ENCODE data around the gene FOXL1. TPM values are rescaled to one million over a fixed set of nuclear protein-coding genes. Genes with fewer than 3 reads are reported as not detected.

The FOXL1 gene
- total and polyA plus RNA-seq, 2 experiments from 2014 or later, result 0.61 to 4.2 TPM

- H3K27ac ChIP-seq, result no peak overlapping the region
- no peaks in the 10 kb centered on the region for H3K4me1 ChIP-seq (ENCODE audit: low read depth)
- TF ChIP-seq CTCF (IDR thresholded peaks at IDR 0.05; ENCODE audit: low read depth, low read length), result no peak
- no peak for DNase-seq (ENCODE audit: low read depth in 1 of 2, low spot score in 1 of 2)
- H3K4me3 ChIP-seq, result no peak overlapping the region
- no peaks in the 10 kb centered on the region for H3K27me3 ChIP-seq
- H3K36me3 ChIP-seq, result no peaks in the 10 kb centered on the region
- H3K9me3 ChIP-seq (ENCODE audit: low read depth), result no peaks in the 10 kb centered on the region
Measured at GRCh38 chr16:86604436-86605193, 26.3 kb downstream of the FOXL1 start.

- no peak for DNase-seq (ENCODE audit: low read depth in 1 of 2, low spot score in 1 of 2)
- Histone ChIP-seq H3K4me1 (ENCODE audit: low read depth) (peaks cover 2% of the 10 kb centered on the region), H3K9me3 (ENCODE audit: low read depth) (no peaks in the 10 kb centered on the region), H3K4me3 (no peak overlapping the region), H3K36me3 (no peaks in the 10 kb centered on the region), H3K27ac (no peak overlapping the region), H3K27me3 (no peaks in the 10 kb centered on the region)
- no peak for TF ChIP-seq CTCF (IDR thresholded peaks at IDR 0.05; ENCODE audit: low read depth, low read length)
Measured at GRCh38 chr16:86605950-86606349, 27.6 kb downstream of the FOXL1 start.

- H3K9me3 ChIP-seq (ENCODE audit: low read depth), result no peaks in the 10 kb centered on the region
- no peak overlapping the region for H3K27ac ChIP-seq
- H3K27me3 ChIP-seq, result no peaks in the 10 kb centered on the region
- TF ChIP-seq CTCF (IDR thresholded peaks at IDR 0.05; ENCODE audit: low read depth, low read length), result no peak
- H3K4me1 ChIP-seq (ENCODE audit: low read depth), result peaks cover 6% of the 10 kb centered on the region
- H3K4me3 ChIP-seq, result no peak overlapping the region
- no peak for DNase-seq (ENCODE audit: low read depth in 1 of 2, low spot score in 1 of 2)
- H3K36me3 ChIP-seq, result no peaks in the 10 kb centered on the region
Measured at GRCh38 chr16:86608301-86608747, 30.0 kb downstream of the FOXL1 start.

- Histone ChIP-seq H3K27me3 (no peaks in the 10 kb centered on the region), H3K4me3 (no peak overlapping the region), H3K27ac (no peak overlapping the region), H3K36me3 (no peaks in the 10 kb centered on the region), H3K4me1 (ENCODE audit: low read depth) (peaks cover 6% of the 10 kb centered on the region), H3K9me3 (ENCODE audit: low read depth) (no peaks in the 10 kb centered on the region)
- no peak for TF ChIP-seq CTCF (IDR thresholded peaks at IDR 0.05; ENCODE audit: low read depth, low read length)
- peak in 1 of 2 donors; percentile 75 for DNase-seq (ENCODE audit: low read depth in 1 of 2, low spot score in 1 of 2)
Measured at GRCh38 chr16:86609115-86609514, 30.8 kb downstream of the FOXL1 start.

GRCh38 chr16:86609661-86610060, 31.3 kb downstream of the FOXL1 start:
- TF ChIP-seq CTCF (IDR thresholded peaks at IDR 0.05; ENCODE audit: low read depth, low read length), result no peak
- no peak for DNase-seq (ENCODE audit: low read depth in 1 of 2, low spot score in 1 of 2)
- H3K27ac ChIP-seq, result no peak overlapping the region
- peaks cover 6% of the 10 kb centered on the region for H3K4me1 ChIP-seq (ENCODE audit: low read depth)
- H3K36me3 ChIP-seq, result no peaks in the 10 kb centered on the region
- H3K4me3 ChIP-seq, result no peak overlapping the region
- H3K27me3 ChIP-seq, result no peaks in the 10 kb centered on the region
- H3K9me3 ChIP-seq (ENCODE audit: low read depth), result no peaks in the 10 kb centered on the region
